Measurements from ENCODE around the gene CYLD. TPM values are rescaled to one million over a fixed set of nuclear protein-coding genes. Genes with fewer than 3 reads are reported as not detected.

CYLD gene
- total and polyA plus RNA-seq, 2 experiments from 2014 or later = 13.6 to 16.1 TPM

- Histone ChIP-seq H3K4me3 (no peak overlapping the region), H3K27ac (no peak overlapping the region), H3K4me1 (ENCODE audit: low read depth) (no peaks in the 10 kb centered on the region), H3K27me3 (no peaks in the 10 kb centered on the region), H3K36me3 (no peaks in the 10 kb centered on the region), H3K9me3 (ENCODE audit: low read depth) (no peaks in the 10 kb centered on the region)
- DNase-seq (ENCODE audit: low read depth in 1 of 2, low spot score in 1 of 2) = no peak
- no peak for TF ChIP-seq CTCF (IDR thresholded peaks at IDR 0.05; ENCODE audit: low read depth, low read length)
Measured at GRCh38 chr16:50831751-50832150, 89.9 kb downstream of the CYLD start.

- H3K4me1 ChIP-seq (ENCODE audit: low read depth) = no peaks in the 10 kb centered on the region
- no peaks in the 10 kb centered on the region for H3K27me3 ChIP-seq
- no peak for DNase-seq (ENCODE audit: low read depth in 1 of 2, low spot score in 1 of 2)
- no peaks in the 10 kb centered on the region for H3K9me3 ChIP-seq (ENCODE audit: low read depth)
- H3K4me3 ChIP-seq = no peak overlapping the region
- no peaks in the 10 kb centered on the region for H3K36me3 ChIP-seq
- H3K27ac ChIP-seq = no peak overlapping the region
- no peak for TF ChIP-seq CTCF (IDR thresholded peaks at IDR 0.05; ENCODE audit: low read depth, low read length)
Measured at GRCh38 chr16:50833929-50834328, 92.0 kb downstream of the CYLD start.

- DNase-seq (ENCODE audit: low read depth in 1 of 2, low spot score in 1 of 2) = no peak
- Histone ChIP-seq H3K4me3 (no peak overlapping the region), H3K27me3 (peaks cover under 1% of the 10 kb centered on the region), H3K36me3 (no peaks in the 10 kb centered on the region), H3K9me3 (ENCODE audit: low read depth) (no peaks in the 10 kb centered on the region), H3K27ac (no peak overlapping the region), H3K4me1 (ENCODE audit: low read depth) (no peaks in the 10 kb centered on the region)
- TF ChIP-seq CTCF (IDR thresholded peaks at IDR 0.05; ENCODE audit: low read depth, low read length) = no peak
Measured at GRCh38 chr16:50834701-50835100, 92.8 kb downstream of the CYLD start.

- no peaks in the 10 kb centered on the region for H3K4me1 ChIP-seq (ENCODE audit: low read depth)
- no peaks in the 10 kb centered on the region for H3K36me3 ChIP-seq
- H3K4me3 ChIP-seq = no peak overlapping the region
- no peak for TF ChIP-seq CTCF (IDR thresholded peaks at IDR 0.05; ENCODE audit: low read depth, low read length)
- peak in 1 of 2 donors; percentile 10 for DNase-seq (ENCODE audit: low read depth in 1 of 2, low spot score in 1 of 2)
- no peaks in the 10 kb centered on the region for H3K9me3 ChIP-seq (ENCODE audit: low read depth)
- peaks cover 8% of the 10 kb centered on the region for H3K27me3 ChIP-seq
- H3K27ac ChIP-seq = no peak overlapping the region
Measured at GRCh38 chr16:50835358-50836060, 93.6 kb downstream of the CYLD start.

GRCh38 chr16:50836121-50836621, 94.3 kb downstream of the CYLD start:
- H3K36me3 ChIP-seq = no peaks in the 10 kb centered on the region
- peak in 1 of 2 donors; percentile 7 for DNase-seq (ENCODE audit: low read depth in 1 of 2, low spot score in 1 of 2)
- H3K9me3 ChIP-seq (ENCODE audit: low read depth) = no peaks in the 10 kb centered on the region
- H3K27me3 ChIP-seq = peaks cover 15% of the 10 kb centered on the region
- no peak overlapping the region for H3K27ac ChIP-seq
- no peaks in the 10 kb centered on the region for H3K4me1 ChIP-seq (ENCODE audit: low read depth)
- TF ChIP-seq CTCF (IDR thresholded peaks at IDR 0.05; ENCODE audit: low read depth, low read length) = no peak
- H3K4me3 ChIP-seq = no peak overlapping the region

Data from cardiac muscle cell (in vitro differentiated cells and primary cell).